ENCODE measurements around the gene BPIFB2.

Gene BPIFB2

GRCh38 chr20:32963176-32963575, 44.3 kb upstream of the BPIFB2 start:
- no peak for TF ChIP-seq CTCF (IDR thresholded peaks at IDR 0.05)
- no peak overlapping the region for H3K4me3 ChIP-seq
- DNase-seq (ENCODE audit: low spot score), result peak; percentile 53
- no peak overlapping the region for H3K27ac ChIP-seq

DNA sequence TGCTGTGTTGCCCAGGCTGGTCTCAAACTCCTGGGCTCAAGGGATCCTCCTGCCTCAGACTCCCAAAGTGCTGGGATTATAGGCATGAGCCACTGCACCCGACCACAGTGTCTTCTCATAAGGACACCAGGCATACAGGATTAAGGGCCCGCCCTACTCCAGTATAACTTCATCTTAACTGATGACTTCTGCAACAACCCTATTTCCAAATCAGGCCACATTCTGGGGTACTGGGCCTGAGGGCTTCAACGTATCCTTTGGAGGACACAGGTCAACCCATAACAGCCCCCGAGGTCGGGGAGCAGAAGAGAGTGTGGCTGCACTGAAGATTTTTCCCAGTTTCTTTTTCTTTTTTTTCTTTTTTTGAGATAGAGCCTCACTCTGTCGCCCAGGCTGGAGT, 42.9 kb upstream of the BPIFB2 start:
- TF ChIP-seq CTCF (IDR thresholded peaks at IDR 0.05), result no peak
- H3K27ac ChIP-seq, result no peak overlapping the region
- no peak overlapping the region for H3K4me3 ChIP-seq
- DNase-seq (ENCODE audit: low spot score), result peak; percentile 19

GRCh38 chr20:32965115-32965514, 42.4 kb upstream of the BPIFB2 start:
- DNase-seq (ENCODE audit: low spot score), result peak; percentile 28
- no peak overlapping the region for H3K27ac ChIP-seq
- TF ChIP-seq CTCF (IDR thresholded peaks at IDR 0.05), result no peak
- no peak overlapping the region for H3K4me3 ChIP-seq

DNA sequence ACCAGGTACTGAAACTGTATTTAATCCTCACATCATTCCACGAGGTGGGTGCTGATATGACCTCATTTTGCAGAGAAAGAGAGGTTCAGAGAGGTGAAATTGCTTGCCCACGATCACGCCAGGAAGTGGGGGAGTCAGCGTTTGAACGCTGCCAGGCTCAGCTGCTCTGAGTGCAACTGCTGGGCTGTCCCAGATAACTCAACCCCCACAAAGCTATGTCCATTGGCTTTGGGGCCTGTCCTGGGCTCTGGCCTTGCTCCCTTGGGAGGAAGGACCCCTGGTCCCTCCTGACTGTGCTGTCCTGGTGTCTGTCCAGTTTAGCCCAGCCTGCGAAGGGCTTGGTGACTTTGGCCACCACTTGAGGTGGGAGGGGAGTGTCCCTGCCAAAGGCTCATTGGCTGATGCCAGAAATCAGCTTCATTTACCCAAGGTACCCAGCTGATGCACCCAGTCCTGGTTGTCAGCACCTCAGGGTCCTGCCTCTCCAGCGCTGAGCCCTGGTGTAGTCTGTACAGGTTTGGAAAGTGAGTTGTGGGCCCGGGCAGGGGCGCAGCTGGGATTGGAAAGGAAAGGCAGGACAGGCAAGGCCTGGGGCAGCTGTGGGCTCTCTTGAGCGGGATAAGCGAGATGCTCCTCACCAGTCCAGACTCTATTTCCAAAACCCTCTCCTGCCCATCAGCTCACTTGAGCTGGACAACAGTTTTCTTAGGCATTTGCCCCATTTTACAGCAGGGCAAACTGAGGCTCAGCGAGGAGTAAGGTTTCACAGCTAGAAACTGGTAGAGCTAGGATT, 41.7 kb upstream of the BPIFB2 start:
- no peak overlapping the region for H3K27ac ChIP-seq
- no peak for TF ChIP-seq CTCF (IDR thresholded peaks at IDR 0.05)
- DNase-seq (ENCODE audit: low spot score), result peak; percentile 55
- no peak overlapping the region for H3K4me3 ChIP-seq

- no peak for TF ChIP-seq CTCF (IDR thresholded peaks at IDR 0.05)
- peak; percentile 59 for DNase-seq (ENCODE audit: low spot score)
- no peak overlapping the region for H3K27ac ChIP-seq
- no peak overlapping the region for H3K4me3 ChIP-seq
These were observed 41.1 kb upstream of the BPIFB2 start for GRCh38 chr20:32966382-32966781.

- peak; percentile 43 for DNase-seq (ENCODE audit: low spot score)
- TF ChIP-seq CTCF (IDR thresholded peaks at IDR 0.05), result no peak
- no peak overlapping the region for H3K27ac ChIP-seq
- no peak overlapping the region for H3K4me3 ChIP-seq
These were observed 40.4 kb upstream of the BPIFB2 start for GRCh38 chr20:32966881-32967781.

Measured in coronary artery (tissue), 2 donors.